SK-N-MC (cell line): ENCODE data around the gene ZNF662.

Experiments used
- EZH2 ChIP-seq: fragments of 200-600 bp; sonication (generic); IDR thresholded peaks from one replicate; pipeline ENCODE4 v1.6.1; 2017; ENCODE audit warnings: antibody characterized with exemption
- POLR2AphosphoS5 ChIP-seq: IDR thresholded peaks from 2 replicates; pipeline ENCODE4 v1.6.1; 2012; ENCODE audit warnings: mild to moderate bottlenecking, low read depth, low read length, borderline replicate concordance

DNA sequence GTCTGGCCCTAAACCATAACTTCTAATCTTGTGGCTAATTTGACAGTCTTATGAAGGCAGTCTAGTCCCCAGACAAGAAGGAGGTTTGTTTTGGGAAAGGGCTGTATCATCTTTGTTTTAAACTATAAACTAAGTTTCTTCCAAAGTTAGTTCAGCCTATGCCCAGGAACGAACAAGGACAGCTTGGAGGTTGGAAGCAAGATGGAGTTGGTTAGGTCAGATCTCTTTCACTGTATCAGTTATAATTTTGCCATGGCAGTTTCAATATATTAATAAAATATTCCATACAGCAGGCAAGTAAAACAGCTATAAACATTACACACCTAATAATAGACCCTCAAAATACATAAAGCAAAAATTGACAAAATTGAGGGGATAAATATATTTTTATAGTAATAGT, 13.1 kb upstream of the ZNF662 start:
- TF ChIP-seq EZH2 (no peak), POLR2AphosphoS5 (no peak)
